GM19328 (cell line): ENCODE measurements around the gene DIAPH1.
A peak's percentile ranks its signal among the peaks of the same experiment; 100 is the strongest.

Experiments
- ATAC-seq: cut with Tn5 transposase; IDR thresholded peaks from one replicate; pipeline ENCODE4 v1.9.1; 2021; ENCODE audit warnings: mild to moderate bottlenecking, moderate library complexity; ENCODE audit not compliant: unreplicated experiment

Gene DIAPH1

GRCh38 chr5:141640051-141640415 is 21.2 kb upstream of the DIAPH1 start:
- ATAC-seq = no peak

- ATAC-seq = no peak
Measured at GRCh38 chr5:141639357-141640050, 20.7 kb upstream of the DIAPH1 start.

- ATAC-seq = no peak
Measured at GRCh38 chr5:141638771-141639170, 20.0 kb upstream of the DIAPH1 start.

GRCh38 chr5:141637767-141638419 is 19.1 kb upstream of the DIAPH1 start:
- peak; percentile 30 for ATAC-seq

GRCh38 chr5:141637123-141637766 is 18.4 kb upstream of the DIAPH1 start:
- peak; percentile 23 for ATAC-seq

GRCh38 chr5:141636413-141637122 is 17.8 kb upstream of the DIAPH1 start, which contains the start of the genes HDAC3 and RELL2:
Gene HDAC3, minus strand, starts transcription at chr5:141636849. Its CDS starts 59 bp downstream, at chr5:141636790.
Gene RELL2, plus strand, starts transcription at chr5:141636997. Its CDS starts 1,229 bp downstream, at chr5:141638226.
- peak; percentile 57 for ATAC-seq

GRCh38 chr5:141636106-141636412 is 17.3 kb upstream of the DIAPH1 start:
- ATAC-seq = no peak

GRCh38 chr5:141635646-141636045 is 16.8 kb upstream of the DIAPH1 start:
- ATAC-seq = no peak

- ATAC-seq = no peak
Measured at GRCh38 chr5:141634720-141635119, 15.9 kb upstream of the DIAPH1 start.

- ATAC-seq = peak; percentile 59
Measured at GRCh38 chr5:141633871-141634561, 15.2 kb upstream of the DIAPH1 start.

- no peak for ATAC-seq
Measured at GRCh38 chr5:141632650-141633049, 13.8 kb upstream of the DIAPH1 start.

GRCh38 chr5:141630570-141631140 is 11.9 kb upstream of the DIAPH1 start:
- no peak for ATAC-seq

- ATAC-seq = no peak
Measured at GRCh38 chr5:141628175-141628788, 9.5 kb upstream of the DIAPH1 start.

- no peak for ATAC-seq
Measured at GRCh38 chr5:141623611-141624010, 4.8 kb upstream of the DIAPH1 start.

GRCh38 chr5:141623186-141623585 is 4.4 kb upstream of the DIAPH1 start:
- peak; percentile 47 for ATAC-seq

GRCh38 chr5:141618030-141618803 is 583 bp downstream of the DIAPH1 start:
- peak; percentile 21 for ATAC-seq

GRCh38 chr5:141617682-141618029 is 1.1 kb downstream of the DIAPH1 start:
- no peak for ATAC-seq

- ATAC-seq = no peak
Measured at GRCh38 chr5:141617128-141617527, 1.7 kb downstream of the DIAPH1 start.

GRCh38 chr5:141615991-141616720 is 2.6 kb downstream of the DIAPH1 start:
- ATAC-seq = no peak
